HepG2 (cell line): ENCODE results near the gene KIRREL3. TPM values are rescaled to one million over a fixed set of nuclear protein-coding genes. Genes with fewer than 3 reads are reported as not detected.

Experiments
- ATAC-seq: fragments of 200-7000 bp; cut with Tn5 transposase; 3 replicates; pipeline ENCODE4 v1.9.1; 2020; ENCODE audit warnings: mild to moderate bottlenecking, moderate library complexity
- BruUV-seq: library from RNA; stranded (reverse); fragments of 400-500 nt; replicated peaks from 2 replicates; lab custom pipeline; 2021; lab: Mats Ljungman, UMichigan
- CTCF ChIA-PET: fragments of 300-600 bp; formaldehyde crosslinking; extraction: SDS; loops from one replicate; lab custom pipeline; 2021; ENCODE audit warnings: low total read pairs, inconsistent platforms, low intra/inter-chr PET ratio; lab: Yijun Ruan, JAX
- POLR2A ChIA-PET: fragments of 350-600 bp; sonication (Branson Sonifier 250); formaldehyde crosslinking; loops from one replicate; lab custom pipeline; 2020; ENCODE audit warnings: antibody characterized with exemption, inconsistent platforms; lab: Yijun Ruan, JAX
- DNase-seq: peaks from one replicate; pipeline ENCODE4 v3.0.0-alpha.2; 2015; ENCODE audit warnings: low spot score
- FAIRE-seq: peaks from 3 replicates; lab custom pipeline; 2011; peaks lifted over from hg19 to GRCh38; lab: Jason Lieb, UNC
- H2AFZ ChIP-seq: one replicate; pipeline ENCODE4 v1.6.1; 2011; ENCODE audit warnings: low read length, inconsistent platforms
- H3K27ac ChIP-seq: fragments of 300-600 bp; 3 replicates; pipeline ENCODE4 v1.8.0; 2011; ENCODE audit warnings: mixed run types, mild to moderate bottlenecking, mixed read lengths, low read length, inconsistent platforms; ENCODE audit not compliant: insufficient read depth; ENCODE audit errors: extremely low read length
- H3K27me3 ChIP-seq, 2 experiments: fragments of 200-600 bp in 1 of 2; 2 replicates in 1 of 2; 3 replicates in 1 of 2; pipeline versions ENCODE4 v1.6.0 to v1.8.0; 2011; ENCODE audit warnings: low read length in 2 of 2, mild to moderate bottlenecking in 2 of 2, moderate library complexity in 2 of 2, inconsistent platforms in 1 of 2; ENCODE audit not compliant: insufficient read depth in 2 of 2, control insufficient read depth in 1 of 2
- H3K36me3 ChIP-seq, 2 experiments: fragments of 200-600 bp in 1 of 2; replicated peaks in 1 of 2; 2 replicates in 1 of 2; 3 replicates in 1 of 2; pipeline versions ENCODE4 v1.5.1 to v1.8.0; 2011; ENCODE audit warnings: low read length in 2 of 2, inconsistent platforms in 1 of 2; ENCODE audit not compliant: insufficient read depth in 2 of 2, control insufficient read depth in 1 of 2
- H3K4me1 ChIP-seq: 2 replicates; pipeline ENCODE4 v1.5.1; 2012; ENCODE audit warnings: low read length, inconsistent platforms; ENCODE audit not compliant: insufficient read depth
- H3K4me2 ChIP-seq: 2 replicates; pipeline ENCODE4 v1.6.0; 2011; ENCODE audit warnings: low read depth, low read length, inconsistent platforms
- H3K4me3 ChIP-seq, 3 experiments: fragments of 200-600 bp in 1 of 3; sonication (generic), shearing (Covaris generic) in 1 of 3; replicated peaks in 1 of 3; 2 replicates each; pipeline ENCODE4 v1.5.1; 2011 to 2016; ENCODE audit warnings: low read length in 3 of 3, inconsistent platforms in 2 of 3, low read depth in 2 of 3, mild to moderate bottlenecking in 2 of 3, control low read depth in 1 of 3, mixed read lengths in 1 of 3; ENCODE audit not compliant: insufficient read depth in 1 of 3
- H3K79me2 ChIP-seq: one replicate; pipeline ENCODE4 v1.6.1; 2011; ENCODE audit warnings: low read length, inconsistent platforms; ENCODE audit not compliant: insufficient read depth
- H3K9ac ChIP-seq: 2 replicates; pipeline ENCODE4 v1.6.0; 2011; ENCODE audit warnings: mild to moderate bottlenecking, low read depth, low read length, inconsistent platforms; ENCODE audit not compliant: insufficient read depth
- H3K9me3 ChIP-seq: 2 replicates; pipeline ENCODE4 v1.5.1; 2012; ENCODE audit warnings: mild to moderate bottlenecking, low read length
- H4K20me1 ChIP-seq: 2 replicates; pipeline ENCODE4 v1.6.0; 2011; ENCODE audit warnings: inconsistent platforms, mild to moderate bottlenecking, low read length, moderate library complexity; ENCODE audit not compliant: insufficient read depth
- MAFK ChIP-seq, 2 experiments: IDR thresholded peaks in 1 of 2; conservative IDR thresholded peaks in 1 of 2; 2 replicates each; pipeline ENCODE4 v1.6.1; 2011; ENCODE audit warnings: improper control_type of control experiment in 2 of 2, low read length in 2 of 2
- PHF20 ChIP-seq: sonication (generic); formaldehyde crosslinking; IDR thresholded peaks from 2 replicates; pipeline ENCODE4 v1.5.0; 2020; ENCODE audit warnings: mild to moderate bottlenecking, missing genetic modification reagents
- PHF5A ChIP-seq: IDR thresholded peaks from one replicate; pipeline ENCODE4 v1.6.1; 2018; ENCODE audit warnings: low read depth, missing genetic modification reagents; ENCODE audit not compliant: unreplicated experiment
- THAP11 ChIP-seq: IDR thresholded peaks from 2 replicates; pipeline ENCODE4 v1.6.1; 2016; ENCODE audit warnings: missing biosample characterization, missing genetic modification reagents
- ZNF235 ChIP-seq: sonication (generic); formaldehyde crosslinking; IDR thresholded peaks from 2 replicates; pipeline ENCODE4 v1.8.1; 2023; ENCODE audit warnings: mild to moderate bottlenecking, missing genetic modification reagents, borderline replicate concordance
- ZNF253 ChIP-seq: sonication (generic); formaldehyde crosslinking; IDR thresholded peaks from 2 replicates; pipeline ENCODE4 v1.8.0; 2022; ENCODE audit warnings: mild to moderate bottlenecking, missing genetic modification reagents, borderline replicate concordance
- ZNF432 ChIP-seq: sonication (generic); formaldehyde crosslinking; IDR thresholded peaks from 2 replicates; pipeline ENCODE4 v1.5.0; 2020; ENCODE audit warnings: missing genetic modification reagents, mild to moderate bottlenecking, borderline replicate concordance
- ZNF652 ChIP-seq: IDR thresholded peaks from 2 replicates; pipeline ENCODE4 v1.6.1; 2016; ENCODE audit warnings: low read depth, borderline replicate concordance
- ZNF670 ChIP-seq: sonication (generic); formaldehyde crosslinking; IDR thresholded peaks from 2 replicates; pipeline ENCODE4 v1.8.0; 2022; ENCODE audit warnings: mild to moderate bottlenecking, missing genetic modification reagents, borderline replicate concordance
- WGBS: methylation state at CpG from one replicate; pipeline ENCODE4 v1.1.6; 2017; ENCODE audit warnings: low lambda C conversion rate; 5-methylcytosine and 5-hydroxymethylcytosine counted together
- in situ Hi-C: cut with HindIII; loops from 2 replicates; pipeline ENCODE4 v1.10.0; 2017; ENCODE audit warnings: low pct_unique_long_range_greater_than_20kb; ENCODE audit not compliant: extremely low pct_ligation_motif_present
- intact Hi-C: fragments of 100-400 bp; cut with micrococcal nuclease; formaldehyde crosslinking; loops from one replicate; pipeline ENCODE4 v1.10.0; 2022; ENCODE audit not compliant: unreplicated experiment
- polyA plus RNA-seq, 8 experiments: library from polyadenylated mRNA; depleted of rRNA in 3 of 8; stranded (reverse) in 7 of 8; unstranded in 1 of 8; fragments of >200 nt; fragmentation: Illumina TruSeq in 4 of 8; extraction: Trizol in 4 of 8; gene quantifications; 2 replicates each; pipeline versions ENCODE4 v1.2.1 to v1.2.3, GENCODE V29; 2011 to 2016; ENCODE audit warnings: low read depth in 4 of 8, missing spikeins in 1 of 8, mixed read lengths in 1 of 8; ENCODE audit not compliant: insufficient read depth in 1 of 8
- total RNA-seq, 5 experiments: library from RNA; depleted of rRNA; stranded (reverse); fragments of >200 nt; fragmentation: Illumina TruSeq; extraction: Trizol; gene quantifications; 2 replicates each; pipeline ENCODE4 v1.2.3, GENCODE V29; 2016; ENCODE audit warnings: low read depth in 1 of 5
- TF ChIP-seq, protein P1 (sequence below): sonication (generic); formaldehyde crosslinking; IDR thresholded peaks from 2 replicates; pipeline ENCODE4 v1.9.0; 2021; ENCODE audit warnings: mild to moderate bottlenecking, missing genetic modification reagents

The KIRREL3 gene
- total and polyA plus RNA-seq, 2 of the 13 experiments (the other 11 are each of a cell fraction or from before 2014, with no cell fraction given), result not detected

GRCh38 chr11:126518071-126518971, 482.2 kb downstream of the KIRREL3 start (continued):
- TF ChIP-seq, protein P1, sequence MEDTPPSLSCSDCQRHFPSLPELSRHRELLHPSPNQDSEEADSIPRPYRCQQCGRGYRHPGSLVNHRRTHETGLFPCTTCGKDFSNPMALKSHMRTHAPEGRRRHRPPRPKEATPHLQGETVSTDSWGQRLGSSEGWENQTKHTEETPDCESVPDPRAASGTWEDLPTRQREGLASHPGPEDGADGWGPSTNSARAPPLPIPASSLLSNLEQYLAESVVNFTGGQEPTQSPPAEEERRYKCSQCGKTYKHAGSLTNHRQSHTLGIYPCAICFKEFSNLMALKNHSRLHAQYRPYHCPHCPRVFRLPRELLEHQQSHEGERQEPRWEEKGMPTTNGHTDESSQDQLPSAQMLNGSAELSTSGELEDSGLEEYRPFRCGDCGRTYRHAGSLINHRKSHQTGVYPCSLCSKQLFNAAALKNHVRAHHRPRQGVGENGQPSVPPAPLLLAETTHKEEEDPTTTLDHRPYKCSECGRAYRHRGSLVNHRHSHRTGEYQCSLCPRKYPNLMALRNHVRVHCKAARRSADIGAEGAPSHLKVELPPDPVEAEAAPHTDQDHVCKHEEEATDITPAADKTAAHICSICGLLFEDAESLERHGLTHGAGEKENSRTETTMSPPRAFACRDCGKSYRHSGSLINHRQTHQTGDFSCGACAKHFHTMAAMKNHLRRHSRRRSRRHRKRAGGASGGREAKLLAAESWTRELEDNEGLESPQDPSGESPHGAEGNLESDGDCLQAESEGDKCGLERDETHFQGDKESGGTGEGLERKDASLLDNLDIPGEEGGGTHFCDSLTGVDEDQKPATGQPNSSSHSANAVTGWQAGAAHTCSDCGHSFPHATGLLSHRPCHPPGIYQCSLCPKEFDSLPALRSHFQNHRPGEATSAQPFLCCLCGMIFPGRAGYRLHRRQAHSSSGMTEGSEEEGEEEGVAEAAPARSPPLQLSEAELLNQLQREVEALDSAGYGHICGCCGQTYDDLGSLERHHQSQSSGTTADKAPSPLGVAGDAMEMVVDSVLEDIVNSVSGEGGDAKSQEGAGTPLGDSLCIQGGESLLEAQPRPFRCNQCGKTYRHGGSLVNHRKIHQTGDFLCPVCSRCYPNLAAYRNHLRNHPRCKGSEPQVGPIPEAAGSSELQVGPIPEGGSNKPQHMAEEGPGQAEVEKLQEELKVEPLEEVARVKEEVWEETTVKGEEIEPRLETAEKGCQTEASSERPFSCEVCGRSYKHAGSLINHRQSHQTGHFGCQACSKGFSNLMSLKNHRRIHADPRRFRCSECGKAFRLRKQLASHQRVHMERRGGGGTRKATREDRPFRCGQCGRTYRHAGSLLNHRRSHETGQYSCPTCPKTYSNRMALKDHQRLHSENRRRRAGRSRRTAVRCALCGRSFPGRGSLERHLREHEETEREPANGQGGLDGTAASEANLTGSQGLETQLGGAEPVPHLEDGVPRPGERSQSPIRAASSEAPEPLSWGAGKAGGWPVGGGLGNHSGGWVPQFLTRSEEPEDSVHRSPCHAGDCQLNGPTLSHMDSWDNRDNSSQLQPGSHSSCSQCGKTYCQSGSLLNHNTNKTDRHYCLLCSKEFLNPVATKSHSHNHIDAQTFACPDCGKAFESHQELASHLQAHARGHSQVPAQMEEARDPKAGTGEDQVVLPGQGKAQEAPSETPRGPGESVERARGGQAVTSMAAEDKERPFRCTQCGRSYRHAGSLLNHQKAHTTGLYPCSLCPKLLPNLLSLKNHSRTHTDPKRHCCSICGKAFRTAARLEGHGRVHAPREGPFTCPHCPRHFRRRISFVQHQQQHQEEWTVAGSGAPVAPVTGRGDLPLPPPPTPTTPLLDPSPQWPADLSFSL (CRISPR knock-in tag), result no peak
- no peak for TF ChIP-seq THAP11
- TF ChIP-seq ZNF652, result no peak

DNA sequence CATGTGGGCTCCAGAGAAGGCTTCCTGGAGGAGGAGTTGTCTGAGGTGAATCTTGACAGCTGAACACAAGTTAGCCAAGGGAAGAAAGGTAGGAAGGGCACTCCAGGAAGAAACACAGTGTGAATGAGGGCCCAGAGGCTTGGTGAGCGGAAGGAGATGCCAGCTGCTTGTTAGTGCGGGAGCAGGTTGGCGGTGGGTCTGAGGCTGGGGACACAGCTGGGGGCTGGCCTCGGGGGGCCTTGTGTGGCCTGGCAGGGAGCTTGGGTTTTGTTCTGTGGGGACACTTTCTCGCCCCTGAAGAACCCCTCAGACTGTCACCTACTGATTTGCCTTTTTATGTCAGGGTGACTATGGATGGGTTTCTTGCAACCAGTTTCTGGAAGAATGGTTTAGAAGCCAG, 485.1 kb downstream of the KIRREL3 start:
- H3K4me2 ChIP-seq, result no peak overlapping the region
- BruUV-seq, result no TSS peak
- no peaks in the 10 kb centered on the region for H3K4me1 ChIP-seq
- ATAC-seq (no peak), FAIRE-seq (no peak), DNase-seq (no peak)
- in situ Hi-C loops, result no loop called here
- TF ChIP-seq ZNF253, result no peak
- no peak for TF ChIP-seq ZNF670 (CRISPR knock-in tag)
- TF ChIP-seq ZNF432 (CRISPR knock-in tag), result no peak
- TF ChIP-seq MAFK (conservative IDR thresholded peaks at IDR 0.05 in 1 of 2, IDR thresholded peaks at IDR 0.05 in 1 of 2; ENCODE audit: low read length in 2 of 2), result no peak
- no peak for TF ChIP-seq PHF20 (CRISPR knock-in tag)
- no peak for TF ChIP-seq PHF5A (CRISPR knock-in tag)
- TF ChIP-seq ZNF235 (CRISPR knock-in tag), result no peak
- TF ChIP-seq, all 625 proteins: peak for 0
- CTCF ChIA-PET, result no interaction called here
- H3K9ac ChIP-seq, result no peak overlapping the region
- no peak overlapping the region for H2AFZ ChIP-seq
- no peaks in the 10 kb centered on the region for H3K79me2 ChIP-seq
- no peaks in the 10 kb centered on the region for H4K20me1 ChIP-seq
- no peaks in the 10 kb centered on the region for H3K36me3 ChIP-seq
- POLR2A ChIA-PET, result no interaction called here
- no peak overlapping the region for H3K4me3 ChIP-seq
- WGBS, result 48% methylated on average over 5 of the region's 5 CpGs
- H3K27ac ChIP-seq, result no peak overlapping the region
- no peaks in the 10 kb centered on the region for H3K9me3 ChIP-seq
- H3K27me3 ChIP-seq, result peaks cover 4 to 57% of the 10 kb centered on the region in 2 experiments
- intact Hi-C loops, result no loop called here
